Activated CD4-positive, alpha-beta T cell treated with anti-CD3 and anti-CD28 coated beads, Interleukin-2, amount 50 U/mL, for 48 hours (primary cell): Measurements from ENCODE around the gene CDCA4.

Experiments used
- DNase-seq, 2 experiments: peaks; one replicate each; pipeline ENCODE4 v3.0.0-alpha.2; 2020

The CDCA4 gene

GRCh38 chr14:104973385-104974145 lies 47.3 kb downstream of the CDCA4 start:
- no peak for DNase-seq

- DNase-seq, result no peak
These were observed 47.8 kb downstream of the CDCA4 start for GRCh38 chr14:104973135-104973384.

GRCh38 chr14:104972301-104973134 lies 48.4 kb downstream of the CDCA4 start:
- no peak for DNase-seq

- no peak for DNase-seq
These were observed 49.2 kb downstream of the CDCA4 start for GRCh38 chr14:104971447-104972240.

GRCh38 chr14:104970231-104971068 lies 50.4 kb downstream of the CDCA4 start:
- DNase-seq, result no peak

GRCh38 chr14:104969741-104970230 lies 51.1 kb downstream of the CDCA4 start:
- no peak for DNase-seq

- DNase-seq, result no peak
These were observed 52.1 kb downstream of the CDCA4 start for GRCh38 chr14:104968541-104969401.

- DNase-seq, result no peak
These were observed 52.7 kb downstream of the CDCA4 start for GRCh38 chr14:104968153-104968527.

- no peak for DNase-seq
These were observed 53.3 kb downstream of the CDCA4 start for GRCh38 chr14:104967386-104968152.

GRCh38 chr14:104966981-104967385 lies 53.9 kb downstream of the CDCA4 start:
- DNase-seq, result no peak

- DNase-seq, result no peak
These were observed 54.5 kb downstream of the CDCA4 start for GRCh38 chr14:104966261-104966865.

GRCh38 chr14:104965561-104966231 lies 55.2 kb downstream of the CDCA4 start:
- DNase-seq, result no peak

- DNase-seq, result no peak
These were observed 56.3 kb downstream of the CDCA4 start for GRCh38 chr14:104964546-104964945.
